ENCODE data around the gene SLC25A22.

- TF ChIP-seq CTCF (conservative IDR thresholded peaks at IDR 0.05; ENCODE audit: low read depth, low read length) (no peak), EZH2 (IDR thresholded peaks at IDR 0.05; ENCODE audit: borderline replicate concordance, low read depth, low read length, poor library complexity, severe bottlenecking) (no peak)
Observed at GRCh38 chr11:833114-833791, 35.2 kb upstream of the SLC25A22 start.

Data from A673 (cell line).